Measurements from ENCODE around the gene SPA17. TPM values are rescaled to one million over a fixed set of nuclear protein-coding genes. Genes with fewer than 3 reads are reported as not detected.

Gene SPA17
- polyA plus RNA-seq, 3 donors = 0.75 to 6.7 (median 4.2) TPM

GRCh38 chr11:124657904-124658303 is 15.8 kb upstream of the SPA17 start:
- Mint-ChIP-seq H3K27ac (no peak overlapping the region), H3K4me3 (no peak overlapping the region), H3K36me3 (peaks cover 0 to 5% of the 10 kb centered on the region in 2 donors), H3K9me3 (no peaks in the 10 kb centered on the region), H3K27me3 (ENCODE audit: low read depth in 3 of 3) (peaks cover 0 to 2% (median 0%) of the 10 kb centered on the region in 3 donors), H3K4me1 (no peaks in the 10 kb centered on the region)
- Histone ChIP-seq H3K9ac (ENCODE audit: insufficient read depth, low read length, poor library complexity, severe bottlenecking) (no peak overlapping the region), H4K20me1 (ENCODE audit: insufficient read depth, low read length) (no peaks in the 10 kb centered on the region), H3K36me3 (replicated peaks in 1 of 2; ENCODE audit: control insufficient read depth in 1 of 2, insufficient read depth in 2 of 2, low read length in 2 of 2) (no peaks in the 10 kb centered on the region), H3K9me3 (replicated peaks in 1 of 2; ENCODE audit: control insufficient read depth in 1 of 2, insufficient read depth in 1 of 2, low read length in 2 of 2) (no peaks in the 10 kb centered on the region), H2AFZ (ENCODE audit: insufficient read depth, low read depth, low read length, poor library complexity, severe bottlenecking) (no peak overlapping the region), H3K4me3 (replicated peaks in 1 of 3; ENCODE audit: low read depth in 2 of 3, low read length in 3 of 3) (no peak overlapping the region), H3K79me2 (ENCODE audit: insufficient read depth, low read length) (no peaks in the 10 kb centered on the region), H3K4me2 (replicated peaks; ENCODE audit: extremely low read depth, low read length, poor library complexity, severe bottlenecking) (no peak overlapping the region), H3K4me1 (ENCODE audit: control insufficient read depth in 1 of 2, insufficient read depth in 2 of 2, low read length in 2 of 2) (no peaks in the 10 kb centered on the region), H3K27ac (ENCODE audit: low read depth in 1 of 2, low read length in 2 of 2) (no peak overlapping the region), H3K27me3 (ENCODE audit: control insufficient read depth in 2 of 2, insufficient read depth in 2 of 2, low read length in 2 of 2) (no peaks in the 10 kb centered on the region)
- no peak for TF ChIP-seq CTCF (IDR thresholded peaks at IDR 0.05)
- no CpG with 5 or more reads among the region's 5 CpGs for WGBS (ENCODE audit: insufficient coverage)
- intact Hi-C loops (cut with micrococcal nuclease) = no loop called here
- no peak for DNase-seq

DNA sequence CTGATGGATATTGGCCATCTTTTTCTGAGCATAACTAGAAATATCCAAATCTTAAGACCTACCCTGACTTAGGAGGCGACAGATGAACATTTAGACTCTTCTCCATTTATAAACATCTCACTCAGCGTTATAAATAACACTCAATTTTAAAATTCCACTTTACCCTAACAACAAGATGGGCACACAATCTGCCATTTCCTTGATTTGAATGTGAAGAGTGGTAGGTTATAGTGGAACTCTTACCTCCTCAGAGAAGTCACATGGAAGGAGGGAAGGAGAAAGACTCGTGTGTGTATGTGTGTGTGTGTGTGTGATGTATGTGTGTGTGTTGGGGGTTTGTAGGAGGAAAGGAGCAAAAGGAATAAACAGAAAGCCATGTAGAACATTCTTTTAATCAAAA is 15.2 kb upstream of the SPA17 start:
- Histone ChIP-seq H3K4me2 (replicated peaks; ENCODE audit: extremely low read depth, low read length, poor library complexity, severe bottlenecking) (no peak overlapping the region), H3K9me3 (replicated peaks in 1 of 2; ENCODE audit: control insufficient read depth in 1 of 2, insufficient read depth in 1 of 2, low read length in 2 of 2) (no peaks in the 10 kb centered on the region), H3K4me1 (ENCODE audit: control insufficient read depth in 1 of 2, insufficient read depth in 2 of 2, low read length in 2 of 2) (no peaks in the 10 kb centered on the region), H3K9ac (ENCODE audit: insufficient read depth, low read length, poor library complexity, severe bottlenecking) (no peak overlapping the region), H3K79me2 (ENCODE audit: insufficient read depth, low read length) (no peaks in the 10 kb centered on the region), H3K4me3 (replicated peaks in 1 of 3; ENCODE audit: low read depth in 2 of 3, low read length in 3 of 3) (no peak overlapping the region), H4K20me1 (ENCODE audit: insufficient read depth, low read length) (no peaks in the 10 kb centered on the region), H3K27me3 (ENCODE audit: control insufficient read depth in 2 of 2, insufficient read depth in 2 of 2, low read length in 2 of 2) (no peaks in the 10 kb centered on the region), H2AFZ (ENCODE audit: insufficient read depth, low read depth, low read length, poor library complexity, severe bottlenecking) (no peak overlapping the region), H3K27ac (ENCODE audit: low read depth in 1 of 2, low read length in 2 of 2) (no peak overlapping the region), H3K36me3 (replicated peaks in 1 of 2; ENCODE audit: control insufficient read depth in 1 of 2, insufficient read depth in 2 of 2, low read length in 2 of 2) (no peaks in the 10 kb centered on the region)
- intact Hi-C loops (cut with micrococcal nuclease) = no loop called here
- Mint-ChIP-seq H3K9me3 (no peaks in the 10 kb centered on the region), H3K27me3 (ENCODE audit: low read depth in 3 of 3) (peaks cover 0 to 2% (median 0%) of the 10 kb centered on the region in 3 donors), H3K4me1 (no peaks in the 10 kb centered on the region), H3K36me3 (peaks cover 0 to 1% of the 10 kb centered on the region in 2 donors), H3K4me3 (no peak overlapping the region), H3K27ac (no peak overlapping the region)
- no CpG with 5 or more reads among the region's 3 CpGs for WGBS (ENCODE audit: insufficient coverage)
- TF ChIP-seq CTCF (IDR thresholded peaks at IDR 0.05) = no peak
- no peak for DNase-seq

Measured in CD14-positive monocyte (primary cell).